CD4-positive, alpha-beta T cell treated with Interleukin-6 at 100 ng/mL for 8 hours (primary cell): ENCODE results near the gene PROSER2.

Source experiments
- DNase-seq: peaks from one replicate; pipeline ENCODE4 v3.0.0-alpha.2; 2020; ENCODE audit warnings: mixed read lengths, low spot score

The PROSER2 gene

GRCh38 chr10:11805792-11806191, 17.4 kb upstream of the PROSER2 start:
- DNase-seq: no peak

GRCh38 chr10:11806706-11807105, 16.4 kb upstream of the PROSER2 start:
- no peak for DNase-seq

GRCh38 chr10:11808808-11809207, 14.3 kb upstream of the PROSER2 start:
- DNase-seq: no peak

GRCh38 chr10:11810313-11810766, 12.8 kb upstream of the PROSER2 start:
- DNase-seq: no peak

GRCh38 chr10:11810973-11811372, 12.2 kb upstream of the PROSER2 start:
- no peak for DNase-seq

- no peak for DNase-seq
Measured at GRCh38 chr10:11813177-11813576, 10.0 kb upstream of the PROSER2 start.

GRCh38 chr10:11813855-11814567, 9.1 kb upstream of the PROSER2 start:
- no peak for DNase-seq

GRCh38 chr10:11819027-11819426, 4.1 kb upstream of the PROSER2 start:
- DNase-seq: no peak

- no peak for DNase-seq
Measured at GRCh38 chr10:11822026-11822756, 965 bp upstream of the PROSER2 start.

GRCh38 chr10:11822809-11823121, 391 bp upstream of the PROSER2 start:
- DNase-seq: no peak

- no peak for DNase-seq
Measured at GRCh38 chr10:11823989-11824346, 812 bp downstream of the PROSER2 start.

- DNase-seq: no peak
Measured at GRCh38 chr10:11824376-11824775, 1.2 kb downstream of the PROSER2 start.

GRCh38 chr10:11824825-11825224, 1.7 kb downstream of the PROSER2 start:
- DNase-seq: no peak

GRCh38 chr10:11825796-11826414, 2.7 kb downstream of the PROSER2 start:
- DNase-seq: no peak

- DNase-seq: no peak
Measured at GRCh38 chr10:11827006-11827405, 3.9 kb downstream of the PROSER2 start.

GRCh38 chr10:11827414-11827813, 4.3 kb downstream of the PROSER2 start:
- no peak for DNase-seq

- DNase-seq: no peak
Measured at GRCh38 chr10:11828682-11829284, 5.6 kb downstream of the PROSER2 start.

GRCh38 chr10:11830836-11831519, 7.8 kb downstream of the PROSER2 start:
- DNase-seq: no peak

- DNase-seq: no peak
Measured at GRCh38 chr10:11831520-11831951, 8.4 kb downstream of the PROSER2 start.

GRCh38 chr10:11832042-11832441, 8.9 kb downstream of the PROSER2 start:
- no peak for DNase-seq

- no peak for DNase-seq
Measured at GRCh38 chr10:11835061-11835460, 11.9 kb downstream of the PROSER2 start.

GRCh38 chr10:11835704-11836103, 12.5 kb downstream of the PROSER2 start:
- no peak for DNase-seq
